Stromal cell of bone marrow (primary cell): ENCODE results near the gene TSTD1.

Source experiments
- DNase-seq: peaks from one replicate; pipeline ENCODE4 v3.0.0-alpha.2; 2012; ENCODE audit warnings: low read depth

TSTD1 gene

DNA sequence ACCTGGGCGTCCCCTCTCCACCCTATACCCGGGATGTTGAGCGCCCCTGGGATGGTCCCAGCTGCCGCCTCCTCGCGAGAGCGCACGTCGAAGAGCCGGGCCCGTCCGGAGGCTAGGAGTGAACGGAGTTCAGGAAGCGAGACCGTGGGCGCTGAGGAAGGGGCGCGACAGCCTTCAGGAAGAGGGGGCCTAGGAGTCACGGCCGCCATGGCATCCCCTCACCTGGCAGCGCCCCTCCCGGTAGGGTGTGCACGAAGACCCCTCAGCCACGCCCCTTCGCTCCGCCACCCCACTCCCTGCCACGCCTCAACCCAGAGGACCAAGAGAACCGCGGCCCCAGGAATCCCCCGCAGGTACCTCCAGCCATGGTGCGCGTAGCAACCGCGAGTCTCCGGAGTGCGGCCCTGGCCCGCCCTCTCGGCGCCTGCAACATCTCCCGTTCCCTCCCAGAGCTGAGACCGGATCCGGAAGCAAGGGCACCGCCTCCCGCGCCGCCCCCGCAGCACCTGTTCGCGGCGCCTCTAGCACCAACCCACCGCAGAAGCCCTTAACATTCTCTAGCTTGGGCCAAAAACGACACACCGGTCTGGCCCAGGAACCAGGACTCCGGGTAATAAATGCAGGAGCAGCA, at the start of gene TSTD1:
TSTD1 (minus strand) TSS at position 442 of the 631 bp plus-strand sequence; CDS start at position 367, 75 bp downstream.
- DNase-seq = no peak

GRCh38 chr1:161086457-161086856, 47.7 kb upstream of the TSTD1 start:
- DNase-seq = no peak

DNA sequence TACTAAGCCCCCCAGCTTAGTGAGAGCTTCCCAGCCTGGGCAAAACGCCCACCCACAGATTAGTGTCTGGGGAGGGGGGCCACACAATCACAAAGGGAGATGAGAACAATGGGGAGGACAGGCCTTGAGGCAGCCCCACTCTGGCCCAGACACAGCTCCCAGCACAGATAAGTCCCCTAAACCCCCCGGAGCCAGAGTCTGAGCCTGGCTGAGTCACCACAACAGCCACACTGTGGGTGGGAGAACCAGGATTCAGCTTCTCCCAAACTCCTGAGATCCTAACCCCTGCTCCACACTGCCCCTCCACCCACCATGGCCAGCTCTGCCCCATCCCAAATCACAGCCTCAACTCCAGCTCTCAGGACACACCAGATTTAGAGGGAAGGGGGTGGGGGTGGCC, 46.4 kb upstream of the TSTD1 start:
- DNase-seq = no peak

- no peak for DNase-seq
Measured at GRCh38 chr1:161084597-161084988, 45.8 kb upstream of the TSTD1 start.

GRCh38 chr1:161083748-161084596, 45.2 kb upstream of the TSTD1 start:
- DNase-seq = no peak

DNA sequence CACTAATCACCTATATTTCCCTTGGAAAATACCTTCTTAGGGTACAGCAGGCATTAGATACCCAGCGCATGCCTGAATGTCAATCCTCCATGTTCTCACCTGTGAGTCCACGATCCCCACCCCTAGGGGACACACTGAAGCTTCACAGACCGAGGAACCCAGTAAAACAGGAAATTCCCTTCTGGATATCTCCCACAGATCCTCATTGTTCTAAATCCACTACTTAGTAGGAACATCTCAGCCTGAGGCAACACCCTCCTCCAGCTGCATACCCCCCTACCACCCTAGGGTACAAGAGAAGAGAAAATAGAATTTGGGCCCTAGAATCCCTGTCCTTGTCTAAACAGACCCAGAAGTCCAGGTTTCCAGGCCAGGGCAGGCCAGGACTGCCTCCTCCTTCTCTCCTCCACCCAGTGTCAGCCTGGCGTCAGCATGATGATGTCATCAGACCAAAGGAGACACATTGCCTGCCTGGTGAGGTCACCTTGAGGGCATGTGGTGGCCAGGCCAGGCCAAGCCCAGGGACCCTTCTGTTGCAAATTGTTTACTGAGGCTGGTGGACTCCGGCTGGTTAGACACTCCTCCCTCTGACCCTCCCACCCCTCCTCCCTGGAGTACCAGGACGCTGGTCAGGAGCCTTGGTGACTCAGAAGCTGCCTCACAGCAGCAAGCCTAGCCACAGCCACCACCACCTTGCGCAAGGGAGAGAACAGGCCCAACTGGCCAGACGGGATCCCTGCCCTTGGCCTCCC, 44.4 kb upstream of the TSTD1 start:
- peak; percentile 94 for DNase-seq

GRCh38 chr1:161082483-161082882, 43.7 kb upstream of the TSTD1 start:
- no peak for DNase-seq

DNA sequence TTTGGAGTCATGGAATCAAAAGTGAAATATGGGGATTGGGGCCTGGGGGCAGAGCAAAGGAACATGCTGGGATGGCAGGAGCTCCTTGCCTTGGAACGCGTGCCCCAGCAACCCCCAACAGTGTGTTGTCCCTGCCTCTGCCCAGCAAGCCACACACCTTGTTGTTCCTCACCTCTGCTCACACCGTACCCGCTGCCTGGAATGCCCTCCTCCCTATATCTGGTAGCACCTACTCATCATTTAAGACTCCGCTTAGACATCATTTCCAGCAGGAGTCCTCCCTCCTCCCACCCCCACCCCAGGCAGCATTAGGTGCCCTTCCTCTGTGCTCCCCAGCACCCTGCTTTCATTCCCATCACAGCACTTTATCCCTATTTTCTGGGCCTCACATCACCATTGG, 42.8 kb upstream of the TSTD1 start:
- DNase-seq = no peak

- peak; percentile 16 for DNase-seq
Measured at GRCh38 chr1:161080441-161081405, 42.0 kb upstream of the TSTD1 start.

GRCh38 chr1:161079436-161080110, 40.8 kb upstream of the TSTD1 start:
- no peak for DNase-seq

GRCh38 chr1:161077426-161077825, 38.7 kb upstream of the TSTD1 start:
- DNase-seq = no peak

DNA sequence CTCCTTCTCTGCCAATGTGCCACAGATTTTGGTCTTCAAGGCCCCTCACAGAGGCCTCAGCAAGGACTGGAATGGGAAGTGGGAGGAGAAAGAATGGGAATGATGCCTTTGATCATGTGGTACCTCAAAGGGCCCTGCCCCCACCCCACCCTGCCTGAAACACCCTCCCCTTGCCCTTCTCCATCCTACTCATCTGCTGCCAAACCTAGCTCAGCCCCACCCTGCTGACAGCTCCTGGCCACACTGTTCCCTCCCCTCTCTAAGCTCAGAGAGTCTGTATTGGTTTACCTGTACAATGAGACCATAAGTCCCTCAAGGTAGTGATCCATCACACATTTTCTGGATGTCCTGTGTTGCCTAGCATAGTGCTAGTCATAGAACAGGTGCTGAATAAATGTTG, 37.6 kb upstream of the TSTD1 start:
- no peak for DNase-seq

DNA sequence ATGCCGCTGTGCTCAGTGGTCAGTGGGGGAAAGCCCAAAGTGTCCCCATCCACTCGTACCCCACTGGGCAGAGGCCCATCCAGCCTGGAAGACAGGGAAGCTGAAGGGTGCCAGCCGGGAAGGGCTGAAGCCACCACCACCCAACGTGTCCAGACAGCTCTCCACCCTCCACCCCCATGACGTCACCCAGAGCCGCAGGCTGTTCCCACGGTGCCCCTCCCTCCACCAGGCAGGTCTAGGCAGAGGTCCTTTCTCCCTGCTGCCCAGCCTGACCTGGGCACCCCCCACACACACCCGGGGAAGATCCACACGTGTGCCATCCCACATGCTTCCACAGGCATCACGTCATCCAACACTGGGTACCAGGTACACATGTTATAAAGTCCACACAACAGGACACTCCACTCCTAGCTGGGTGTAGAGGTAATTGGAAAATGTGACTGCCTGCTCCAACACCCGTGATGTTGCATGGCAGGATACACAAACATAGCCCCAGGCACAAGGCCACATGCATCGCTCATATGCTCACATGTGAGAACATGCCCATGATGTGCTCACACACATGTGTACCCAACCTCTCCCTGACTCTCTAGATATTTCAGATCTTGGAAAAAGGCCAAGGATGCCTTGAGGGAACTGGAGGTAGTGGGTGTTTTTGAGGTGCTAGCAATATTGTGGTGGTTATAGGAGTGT, 36.1 kb upstream of the TSTD1 start:
- no peak for DNase-seq

- no peak for DNase-seq
Measured at GRCh38 chr1:161073474-161074121, 34.8 kb upstream of the TSTD1 start.

DNA sequence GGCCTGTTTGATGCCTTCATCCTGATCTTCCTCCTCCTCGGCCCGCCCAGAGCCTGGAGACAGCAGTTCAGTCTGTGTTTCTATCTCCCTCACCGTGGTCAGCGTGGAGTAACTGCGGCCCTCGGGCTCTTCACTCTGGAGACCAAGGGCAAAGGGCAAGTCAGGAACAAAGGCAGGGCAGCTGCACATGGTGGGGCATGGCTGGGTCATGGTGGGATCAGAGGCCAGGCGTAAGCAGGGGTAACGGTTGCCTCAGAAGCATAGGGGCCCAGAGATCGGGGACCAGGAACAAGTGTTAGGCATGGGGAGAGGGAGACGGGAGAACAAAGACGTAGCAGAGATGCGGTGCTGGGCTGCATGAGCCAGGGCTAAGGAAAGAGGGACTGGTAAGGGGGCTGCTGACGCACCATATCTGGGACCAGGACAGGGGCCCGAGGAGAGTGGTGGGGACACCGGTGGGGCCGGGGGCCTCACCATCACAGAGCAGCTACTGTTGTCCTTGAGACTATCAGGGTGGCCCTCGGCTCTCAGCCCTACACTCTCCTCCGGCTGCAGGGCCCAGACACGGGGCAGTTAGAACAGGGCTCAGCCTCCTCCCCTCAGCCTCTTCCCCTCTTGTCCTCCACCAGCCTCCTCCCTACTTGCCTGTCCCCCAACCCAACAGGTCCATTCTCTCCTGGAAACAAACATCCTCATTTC, 34.1 kb upstream of the TSTD1 start:
- DNase-seq = no peak

DNA sequence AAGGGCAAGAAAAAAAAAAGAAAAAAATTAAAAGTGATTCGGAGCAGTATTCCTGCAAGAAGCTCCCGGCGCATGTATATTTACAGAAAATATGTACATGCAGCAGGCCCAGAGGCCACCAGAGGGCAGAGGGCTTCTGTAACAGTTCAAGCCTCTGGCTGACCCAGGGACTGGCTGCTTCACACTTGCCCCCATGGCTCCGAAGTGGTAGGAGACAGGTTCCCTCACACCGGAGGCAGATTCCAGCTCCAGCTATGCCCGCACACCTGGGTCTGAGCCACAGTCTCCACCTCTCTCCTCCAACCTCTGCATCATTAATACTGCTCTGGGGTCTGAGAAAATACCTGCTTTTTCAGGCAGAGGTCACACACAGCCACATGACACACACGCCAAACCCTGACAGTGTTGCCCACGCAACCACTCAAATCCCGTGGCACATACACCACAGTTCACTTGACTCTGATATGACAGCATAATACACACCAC, 33.2 kb upstream of the TSTD1 start:
- peak; percentile 33 for DNase-seq

- no peak for DNase-seq
Measured at GRCh38 chr1:161070761-161071160, 32.0 kb upstream of the TSTD1 start.

- DNase-seq = no peak
Measured at GRCh38 chr1:161069731-161070270, 31.0 kb upstream of the TSTD1 start, which contains the start of gene ARHGAP30. TSS of gene ARHGAP30 (minus strand) at chr1:161069891. CDS start at chr1:161069624, 267 bp downstream.

GRCh38 chr1:161069241-161069640, 30.5 kb upstream of the TSTD1 start:
- no peak for DNase-seq
